Right ventricle myocardium superior (tissue), 1 donor: ENCODE measurements around the gene CCDC28A. TPM values are rescaled to one million over a fixed set of nuclear protein-coding genes. Genes with fewer than 3 reads are reported as not detected.
A peak's percentile ranks its signal among the peaks of the same experiment; 100 is the strongest.
"Not testable (repeated sequence)": the region's sequence is repeated elsewhere in the genome, so short reads cannot be mapped to it uniquely, and the experiment has no call there.

Experiments used
- ATAC-seq: fragments of 200-7000 bp; cut with Tn5 transposase; one replicate; pipeline ENCODE4 v1.9.1; 2020; ENCODE audit warnings: mild to moderate bottlenecking; ENCODE audit not compliant: poor library complexity
- DNase-seq: peaks from one replicate; pipeline ENCODE4 v3.0.0-alpha.2; 2020
- intact Hi-C: fragments of 100-400 bp; cut with DNase I; formaldehyde crosslinking; loops from one replicate; pipeline ENCODE4 v1.11.2; 2022
- long read RNA-seq: library from polyadenylated mRNA; unstranded; transcript quantifications from one replicate; pipeline ENCODE4 v2.0.0, GENCODE V29; 2021
- total RNA-seq: library from RNA; stranded (reverse); fragmentation: NEBNext Ultra II Directional; extraction: Animal tissue kit (Norgen Biotek cat#: 25700); gene quantifications from one replicate; pipeline ENCODE4 v1.2.1, GENCODE V29; 2021
- donor health status: DM: no; HTN: yes; CAD: no; lungs with severe emphysema.

The CCDC28A gene
- 6.8 TPM for total RNA-seq
- long read RNA-seq, transcript CCDC28A-202 (6 exons, 1,505 nt) = major isoform, 5 of 7 reads
- long read RNA-seq, partial matches to known transcripts = 1 of 7 reads
- long read RNA-seq, other reads (novel, unspliced or antisense) = 1 of 7 reads

- ATAC-seq (peak; percentile 98), DNase-seq (peak; percentile 96)
- intact Hi-C loops = no loop called here
These were observed at the start of gene CCDC28A for GRCh38 chr6:138773177-138774091. Gene CCDC28A, plus strand, starts transcription at chr6:138773769. Its CDS starts 2,352 bp downstream, at chr6:138776121.

DNA sequence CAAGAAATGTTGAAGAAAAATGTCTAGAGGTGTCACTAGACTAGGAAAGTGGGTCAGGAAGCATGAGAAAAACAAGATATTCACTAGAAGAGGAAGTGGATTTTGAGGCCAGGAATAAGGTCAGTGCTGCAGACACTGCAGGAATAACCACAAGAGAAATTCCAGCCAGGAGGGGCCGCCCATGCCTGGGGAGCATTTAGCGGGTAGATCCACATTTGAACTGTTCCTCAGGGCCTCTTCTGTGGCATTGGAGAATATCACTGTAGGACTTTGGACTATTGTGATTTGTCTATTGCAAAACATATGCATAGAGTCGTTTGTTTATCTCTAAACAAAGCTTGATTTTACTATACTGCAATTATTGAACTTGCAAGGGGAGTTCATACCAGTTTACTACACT, 49.6 kb upstream of the CCDC28A start:
- ATAC-seq (peak; percentile 70), DNase-seq (peak; percentile 55)
- intact Hi-C loops = no loop called here

DNA sequence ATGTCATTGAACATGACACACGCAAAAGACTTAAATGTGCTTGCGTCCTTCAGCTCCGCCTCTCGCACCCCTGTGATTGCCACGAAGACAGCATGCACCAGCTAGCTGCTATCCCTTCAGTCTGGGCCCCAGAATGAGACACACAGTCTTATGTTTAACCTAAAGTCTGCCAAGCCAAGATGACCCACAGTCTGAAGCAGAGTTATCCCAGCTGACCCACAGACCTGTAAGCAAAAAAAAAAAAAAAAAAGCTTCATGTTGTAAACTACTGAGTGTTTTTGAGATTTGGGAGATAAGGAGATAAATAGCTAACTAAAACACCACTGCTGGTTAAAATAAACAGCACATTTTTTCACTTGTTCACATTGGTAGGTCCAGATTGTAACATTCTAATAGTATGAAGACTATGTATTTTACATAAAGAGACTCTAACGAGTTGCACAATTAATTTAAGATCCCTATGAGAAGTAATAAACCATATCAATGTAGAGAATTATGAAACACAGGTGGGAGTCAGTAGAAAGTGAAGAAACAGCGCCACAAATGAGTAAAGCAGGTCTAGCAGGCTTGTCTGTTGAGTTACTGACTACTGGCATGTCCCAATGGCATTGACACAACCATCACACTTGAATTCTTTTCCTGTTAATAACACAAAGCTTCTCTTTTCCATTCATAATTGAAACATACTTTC, 47.4 kb upstream of the CCDC28A start:
- intact Hi-C loops = no loop called here
- no peak for DNase-seq
- ATAC-seq = no peak

DNA sequence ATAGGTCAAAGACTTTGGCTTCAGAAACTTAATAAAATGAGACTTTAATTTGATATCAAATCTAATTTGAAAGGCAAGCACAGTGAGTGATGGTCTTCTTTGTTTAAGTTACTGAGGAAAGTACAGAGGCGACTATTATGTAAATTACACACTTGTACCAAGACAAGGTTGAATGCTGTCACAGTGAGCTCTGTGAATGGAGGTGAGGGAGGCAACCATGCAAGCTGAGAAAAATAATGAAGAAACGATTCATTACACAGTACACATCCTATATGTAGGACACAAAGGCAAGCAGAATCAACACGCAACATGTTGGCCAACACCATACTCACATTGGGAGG, 46.8 kb upstream of the CCDC28A start:
- ATAC-seq (no peak), DNase-seq (no peak)
- intact Hi-C loops = no loop called here

DNA sequence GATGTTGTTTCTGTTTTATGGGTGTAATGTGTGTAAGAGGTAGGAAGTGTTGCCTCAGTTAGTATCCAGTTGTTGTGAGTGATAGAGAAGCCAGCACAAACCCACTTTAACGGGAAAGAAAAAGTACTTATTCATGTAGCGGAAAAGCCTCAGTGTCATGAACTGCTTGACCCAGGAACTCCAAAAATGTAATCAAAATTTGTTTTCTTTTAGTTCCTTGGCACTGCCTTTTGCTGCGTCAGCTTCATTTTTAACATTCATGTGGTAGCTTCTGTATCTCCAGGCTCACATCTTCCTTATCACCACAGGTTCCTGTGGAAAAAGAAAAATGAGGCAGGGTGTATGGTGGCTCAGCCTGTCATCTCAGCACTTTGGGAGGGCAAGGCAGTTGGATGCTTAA, 46.4 kb upstream of the CCDC28A start:
- DNase-seq (no peak), ATAC-seq (no peak)
- intact Hi-C loops = no loop called here

GRCh38 chr6:138728662-138729061, 44.9 kb upstream of the CCDC28A start:
- intact Hi-C loops = no loop called here
- ATAC-seq (no peak), DNase-seq (no peak)

DNA sequence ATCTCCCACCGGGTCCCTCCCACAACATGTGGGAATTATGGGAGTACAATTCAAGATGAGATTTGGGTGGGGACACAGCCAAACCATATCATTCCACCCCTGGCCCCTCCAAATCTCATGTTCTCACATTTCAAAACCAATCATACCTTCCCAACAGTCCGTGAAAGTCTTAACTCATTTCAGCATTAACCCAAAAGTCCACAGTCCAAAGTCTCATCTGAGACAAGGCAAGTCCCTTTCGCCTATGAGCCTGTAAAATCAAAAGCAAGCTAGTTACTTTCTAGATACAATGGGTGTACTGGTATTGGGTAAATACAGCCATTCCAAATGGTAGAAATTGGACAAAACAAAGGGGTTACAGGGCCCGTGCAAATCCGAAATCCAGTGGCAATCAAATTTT, 43.5 kb upstream of the CCDC28A start:
- ATAC-seq, DNase-seq, intact Hi-C loops: not testable (repeated sequence)

DNA sequence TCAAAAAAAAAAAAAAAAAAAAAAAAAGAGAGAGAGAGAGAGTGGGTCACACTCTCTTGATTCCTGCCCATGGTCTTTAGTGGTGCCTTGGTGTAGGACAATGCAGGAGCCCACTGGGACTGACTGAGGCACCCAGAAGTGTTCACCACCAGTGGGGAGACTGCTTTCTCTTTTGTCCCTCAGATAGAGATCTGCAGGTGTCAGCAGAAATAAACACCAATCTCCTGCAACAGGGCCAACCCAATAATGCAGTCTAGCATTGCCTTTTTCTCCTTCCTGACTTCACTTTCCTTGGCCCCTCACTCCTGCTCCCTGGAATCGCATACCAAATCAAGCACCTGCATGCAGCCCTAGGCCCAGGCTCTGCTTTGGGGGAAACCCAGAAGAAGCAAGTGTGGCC, 39.0 kb upstream of the CCDC28A start:
- intact Hi-C loops = no loop called here
- ATAC-seq = no peak

GRCh38 chr6:138736640-138737039, 36.9 kb upstream of the CCDC28A start:
- ATAC-seq (no peak), DNase-seq (no peak)
- intact Hi-C loops = no loop called here

More for the DNA sequence above, 39.0 kb upstream of the CCDC28A start:
- no peak for DNase-seq

DNA sequence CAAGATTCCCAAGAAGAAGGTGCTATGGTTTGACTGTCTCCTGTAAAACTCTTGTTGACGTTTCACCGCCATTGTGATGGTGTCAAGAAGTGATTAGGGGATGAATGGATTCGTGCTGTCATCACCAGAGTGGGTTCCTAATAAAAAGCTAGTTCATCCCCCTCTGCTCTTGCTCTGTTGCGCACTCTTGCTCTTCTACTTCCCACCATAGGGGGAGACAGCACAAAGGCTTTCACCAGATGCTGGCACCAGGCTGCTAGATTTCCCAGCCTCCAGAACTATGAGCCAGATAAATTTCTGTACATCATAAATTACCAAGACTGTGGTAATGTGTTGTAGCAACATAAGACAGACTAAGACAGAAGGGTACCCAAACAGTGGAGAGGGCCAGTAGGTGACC, 21.6 kb upstream of the CCDC28A start:
- intact Hi-C loops = no loop called here
- ATAC-seq = no peak
- DNase-seq = no peak

DNA sequence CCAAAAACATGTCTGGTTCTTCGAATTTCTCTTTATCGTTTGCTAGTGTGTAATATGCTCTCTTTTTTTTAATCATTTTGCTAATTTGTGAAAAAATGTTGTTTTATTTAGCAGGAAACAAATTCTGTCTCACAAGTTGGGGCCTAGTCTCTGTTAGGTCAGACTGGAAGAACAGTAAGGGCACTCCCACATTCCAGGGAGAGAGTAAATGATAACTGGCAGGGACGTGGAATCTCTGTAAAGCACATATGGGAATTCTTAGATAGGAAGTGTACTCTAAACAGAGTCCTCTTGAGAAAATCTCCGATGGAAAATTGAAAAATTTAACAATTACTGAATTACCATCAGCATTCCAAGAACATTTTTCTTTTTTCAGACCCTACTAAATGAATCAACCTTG, 16.4 kb upstream of the CCDC28A start:
- ATAC-seq = no peak
- DNase-seq = no peak
- intact Hi-C loops = no loop called here

DNA sequence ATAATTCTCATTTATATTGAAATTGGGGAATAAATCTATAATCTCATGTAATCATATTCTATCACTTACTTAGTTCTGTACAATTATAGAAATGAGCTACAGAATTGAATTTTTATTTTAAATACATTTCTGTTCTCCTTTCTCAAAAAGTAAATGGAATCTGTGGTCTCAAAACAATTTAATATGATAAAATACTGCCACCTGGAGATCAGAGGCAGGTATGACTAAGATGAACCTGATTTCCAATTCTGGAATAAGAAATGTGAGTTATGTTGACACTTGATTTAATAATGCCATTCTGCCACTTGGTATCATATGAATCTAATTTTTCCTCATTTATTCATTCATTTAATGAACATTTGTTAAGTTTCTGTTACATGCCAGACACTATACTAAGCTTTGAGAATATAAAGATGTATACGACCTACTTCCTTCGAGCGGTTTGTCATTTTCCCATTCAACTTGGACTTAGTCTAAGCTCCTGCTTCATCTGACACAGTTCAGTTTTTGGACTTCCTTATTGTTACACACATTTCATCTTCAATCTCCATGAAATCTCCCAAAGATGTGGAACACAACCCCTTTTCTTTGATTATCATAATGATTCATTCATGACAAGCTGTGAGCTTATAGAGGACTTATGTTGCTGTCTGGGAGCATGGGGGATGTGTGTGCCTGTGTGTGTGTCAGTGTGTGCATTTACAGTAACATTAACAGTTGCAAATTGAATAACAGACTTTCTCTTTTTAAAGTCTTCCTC, 7.5 kb upstream of the CCDC28A start:
- ATAC-seq (peak; percentile 48), DNase-seq (no peak)
- intact Hi-C loops = loop anchor here (2.0 to 10.0 kb wide), 3 partner anchors 177 to 654 kb away; no protein-coding TSS in a partner anchor

GRCh38 chr6:138769102-138769676, 4.4 kb upstream of the CCDC28A start:
- intact Hi-C loops = loop anchor here (5.0 to 10.0 kb wide), 2 partner anchors 344 to 657 kb away; no protein-coding TSS in a partner anchor
- ATAC-seq = no peak
- no peak for DNase-seq

GRCh38 chr6:138772596-138773176, 883 bp upstream of the CCDC28A start:
- DNase-seq = no peak
- intact Hi-C loops = no loop called here
- no peak for ATAC-seq

DNA sequence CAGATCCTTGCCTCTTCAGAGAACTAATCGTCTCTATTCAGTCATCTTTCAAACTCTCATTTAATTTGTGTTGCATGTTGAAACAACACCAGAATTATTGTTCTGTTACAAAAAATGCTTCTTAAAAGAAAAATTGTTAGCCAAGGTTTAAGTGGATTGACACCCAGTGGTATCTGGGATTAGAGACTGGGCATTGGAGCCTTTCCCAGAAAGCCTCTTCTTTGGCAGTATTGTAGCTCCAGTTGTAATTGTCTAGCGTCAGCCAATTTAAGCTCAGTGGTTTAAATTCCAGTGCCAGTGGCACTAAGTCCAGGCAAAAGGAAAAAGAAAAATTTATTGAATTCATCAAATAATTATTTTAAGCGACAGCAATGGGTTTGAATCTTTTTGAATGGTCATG, 801 bp downstream of the CCDC28A start:
- DNase-seq = no peak
- peak; percentile 23 for ATAC-seq
- intact Hi-C loops = no loop called here

- no peak for ATAC-seq
- intact Hi-C loops = no loop called here
- DNase-seq = no peak
These were observed 3.1 kb downstream of the CCDC28A start for GRCh38 chr6:138776659-138777058.

- no peak for DNase-seq
- ATAC-seq = no peak
- intact Hi-C loops = no loop called here
These were observed 4.8 kb downstream of the CCDC28A start for GRCh38 chr6:138778331-138778730.

- ATAC-seq (no peak), DNase-seq (no peak)
- intact Hi-C loops = no loop called here
These were observed 8.7 kb downstream of the CCDC28A start for GRCh38 chr6:138782243-138782642.
